Measurements from ENCODE around the gene TLE1. TPM values are rescaled to one million over a fixed set of nuclear protein-coding genes. Genes with fewer than 3 reads are reported as not detected.

Gene TLE1
- total RNA-seq, 1 experiment from 2014 or later, result 79.3 TPM

DNA sequence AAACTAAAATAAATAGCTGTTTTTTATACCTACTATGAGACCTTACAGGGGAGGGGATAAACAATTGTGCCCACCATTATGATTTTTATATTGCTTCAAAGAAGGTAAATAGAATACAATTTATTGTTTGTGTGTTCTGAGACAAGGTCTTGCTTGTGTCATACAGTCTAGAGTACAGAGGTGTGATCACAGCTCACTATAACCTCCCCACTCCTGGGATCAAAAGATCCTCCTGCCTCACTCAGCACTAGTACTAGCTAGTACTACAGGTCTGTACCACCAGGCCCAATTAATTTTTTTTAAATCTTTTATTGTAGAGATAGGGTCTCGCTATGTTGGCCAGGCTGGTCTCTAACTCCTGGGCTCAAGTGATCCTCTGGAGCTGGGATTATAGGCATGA lies 11.3 kb downstream of the TLE1 start:
- H4K91ac ChIP-seq (ENCODE audit: insufficient read length, low read depth, low read length), result no peak overlapping the region
- H3K36me3 Mint-ChIP-seq (ENCODE audit: insufficient read depth in 1 of 3, low read depth in 3 of 3), result peaks cover 33 to 68% (median 65%) of the 10 kb centered on the region in 3 experiments

More for the DNA sequence above, 11.3 kb downstream of the TLE1 start:
- H3K4me2 ChIP-seq (ENCODE audit: insufficient read depth, insufficient read length, low read length), result no peak overlapping the region
- H3K56ac ChIP-seq (ENCODE audit: insufficient read length, low read depth, low read length), result no peak overlapping the region
- H3K27ac ChIP-seq (ENCODE audit: insufficient read length, low read depth, low read length), result no peak overlapping the region
- H4K5ac ChIP-seq (ENCODE audit: insufficient read length, low read depth, low read length), result no peak overlapping the region
- no peaks in the 10 kb centered on the region for H3K9me3 ChIP-seq (ENCODE audit: control insufficient read depth, low read depth, low read length)
- no peak overlapping the region for H3K18ac ChIP-seq (ENCODE audit: insufficient read length, low read depth, low read length)
- no peaks in the 10 kb centered on the region for H4K20me1 ChIP-seq (ENCODE audit: control insufficient read depth, insufficient read depth, insufficient read length)
- Mint-ChIP-seq H3K9me3 (no peaks in the 10 kb centered on the region), H3K4me3 (no peak overlapping the region), H3K27me3 (ENCODE audit: low read depth) (no peaks in the 10 kb centered on the region), H3K4me1 (peaks cover 28 to 58% of the 10 kb centered on the region in 2 experiments), H3K27ac (no peak overlapping the region)
- H3T11ph ChIP-seq (ENCODE audit: low read length), result no peak overlapping the region
- H3K4ac ChIP-seq (ENCODE audit: low read depth, low read length), result no peak overlapping the region
- H3K9ac ChIP-seq (ENCODE audit: extremely low read depth, insufficient read length, low read length), result no peak overlapping the region
- H2BK5ac ChIP-seq (ENCODE audit: insufficient read length, low read length), result no peak overlapping the region
- no peak overlapping the region for H3K14ac ChIP-seq (ENCODE audit: insufficient read depth, low read length)
- H4K8ac ChIP-seq (replicated peaks; ENCODE audit: insufficient read length, low read depth, low read length), result no peak overlapping the region
- no peak overlapping the region for H2BK12ac ChIP-seq (ENCODE audit: insufficient read length, low read depth, low read length)
- H2BK20ac ChIP-seq (ENCODE audit: low read depth, low read length, poor library complexity, severe bottlenecking), result no peak overlapping the region
- no peak overlapping the region for H2BK15ac ChIP-seq (ENCODE audit: low read depth, low read length)
- no peak for TF ChIP-seq CTCF (conservative IDR thresholded peaks at IDR 0.05)
- no peaks in the 10 kb centered on the region for H3K27me3 ChIP-seq (ENCODE audit: insufficient read depth, low read length)
- H3K4me1 ChIP-seq (ENCODE audit: insufficient read depth, low read length), result no peaks in the 10 kb centered on the region
- H2BK120ac ChIP-seq (ENCODE audit: low read depth, low read length, poor library complexity, severe bottlenecking), result no peak overlapping the region
- peaks cover 65% of the 10 kb centered on the region for H3K79me2 ChIP-seq (ENCODE audit: insufficient read depth, low read length)
- peaks cover 5% of the 10 kb centered on the region for H3K79me1 ChIP-seq (ENCODE audit: insufficient read depth, low read depth, low read length, poor library complexity, severe bottlenecking)
- no peak for DNase-seq
- no CpG with 5 or more reads among the region's 1 CpG for WGBS (ENCODE audit: extremely low coverage, insufficient read length, low lambda C conversion rate)
- H2AFZ ChIP-seq (ENCODE audit: low read length), result no peak overlapping the region
- no peak overlapping the region for H2AK5ac ChIP-seq (ENCODE audit: insufficient read length, low read length)
- H3K23ac ChIP-seq (ENCODE audit: insufficient read length, low read depth, low read length), result no peak overlapping the region
- no peaks in the 10 kb centered on the region for H3K23me2 ChIP-seq (ENCODE audit: insufficient read length, low read depth, low read length, poor library complexity, severe bottlenecking)
